ENCODE measurements around the gene GRK1. TPM values are rescaled to one million over a fixed set of nuclear protein-coding genes. Genes with fewer than 3 reads are reported as not detected.

Gene GRK1
- total RNA-seq, 3 donors from 2014 or later = not detected

DNA sequence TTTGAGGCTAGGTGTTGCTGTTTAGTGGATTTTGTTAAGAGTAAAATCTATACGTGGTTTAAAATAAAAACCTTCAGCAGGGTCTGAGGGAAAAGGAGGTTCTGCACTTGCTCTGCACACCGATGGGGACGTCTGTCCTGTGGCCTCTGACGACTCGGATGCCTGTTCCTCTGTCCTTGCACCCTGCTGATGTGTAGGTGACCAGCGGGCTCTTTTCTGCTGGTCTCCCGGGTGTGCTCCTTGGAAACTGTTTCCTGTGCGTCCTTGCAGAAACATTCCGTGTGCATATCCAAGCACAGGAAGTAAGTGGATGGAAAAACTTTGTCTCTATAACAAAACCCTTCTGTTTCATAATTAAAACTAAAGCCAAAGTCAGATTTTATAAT, 12.9 kb upstream of the GRK1 start:
- Histone ChIP-seq H3K27me3 (no peaks in the 10 kb centered on the region), H3K9me3 (no peaks in the 10 kb centered on the region), H3K27ac (no peak overlapping the region), H3K36me3 (no peaks in the 10 kb centered on the region), H3K4me1 (no peaks in the 10 kb centered on the region), H3K4me3 (no peak overlapping the region)
- intact Hi-C loops (cut with DNase I; ENCODE audit: low total_unique reads) = no loop called here
- TF ChIP-seq POLR2AphosphoS5 (IDR thresholded peaks at IDR 0.05) (no peak), POLR2A (IDR thresholded peaks at IDR 0.05) (no peak)
- TF ChIP-seq, protein P1, sequence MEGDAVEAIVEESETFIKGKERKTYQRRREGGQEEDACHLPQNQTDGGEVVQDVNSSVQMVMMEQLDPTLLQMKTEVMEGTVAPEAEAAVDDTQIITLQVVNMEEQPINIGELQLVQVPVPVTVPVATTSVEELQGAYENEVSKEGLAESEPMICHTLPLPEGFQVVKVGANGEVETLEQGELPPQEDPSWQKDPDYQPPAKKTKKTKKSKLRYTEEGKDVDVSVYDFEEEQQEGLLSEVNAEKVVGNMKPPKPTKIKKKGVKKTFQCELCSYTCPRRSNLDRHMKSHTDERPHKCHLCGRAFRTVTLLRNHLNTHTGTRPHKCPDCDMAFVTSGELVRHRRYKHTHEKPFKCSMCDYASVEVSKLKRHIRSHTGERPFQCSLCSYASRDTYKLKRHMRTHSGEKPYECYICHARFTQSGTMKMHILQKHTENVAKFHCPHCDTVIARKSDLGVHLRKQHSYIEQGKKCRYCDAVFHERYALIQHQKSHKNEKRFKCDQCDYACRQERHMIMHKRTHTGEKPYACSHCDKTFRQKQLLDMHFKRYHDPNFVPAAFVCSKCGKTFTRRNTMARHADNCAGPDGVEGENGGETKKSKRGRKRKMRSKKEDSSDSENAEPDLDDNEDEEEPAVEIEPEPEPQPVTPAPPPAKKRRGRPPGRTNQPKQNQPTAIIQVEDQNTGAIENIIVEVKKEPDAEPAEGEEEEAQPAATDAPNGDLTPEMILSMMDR (IDR thresholded peaks at IDR 0.05) = no peak
- no peak for DNase-seq (ENCODE audit: low spot score in 2 of 2)

DNA sequence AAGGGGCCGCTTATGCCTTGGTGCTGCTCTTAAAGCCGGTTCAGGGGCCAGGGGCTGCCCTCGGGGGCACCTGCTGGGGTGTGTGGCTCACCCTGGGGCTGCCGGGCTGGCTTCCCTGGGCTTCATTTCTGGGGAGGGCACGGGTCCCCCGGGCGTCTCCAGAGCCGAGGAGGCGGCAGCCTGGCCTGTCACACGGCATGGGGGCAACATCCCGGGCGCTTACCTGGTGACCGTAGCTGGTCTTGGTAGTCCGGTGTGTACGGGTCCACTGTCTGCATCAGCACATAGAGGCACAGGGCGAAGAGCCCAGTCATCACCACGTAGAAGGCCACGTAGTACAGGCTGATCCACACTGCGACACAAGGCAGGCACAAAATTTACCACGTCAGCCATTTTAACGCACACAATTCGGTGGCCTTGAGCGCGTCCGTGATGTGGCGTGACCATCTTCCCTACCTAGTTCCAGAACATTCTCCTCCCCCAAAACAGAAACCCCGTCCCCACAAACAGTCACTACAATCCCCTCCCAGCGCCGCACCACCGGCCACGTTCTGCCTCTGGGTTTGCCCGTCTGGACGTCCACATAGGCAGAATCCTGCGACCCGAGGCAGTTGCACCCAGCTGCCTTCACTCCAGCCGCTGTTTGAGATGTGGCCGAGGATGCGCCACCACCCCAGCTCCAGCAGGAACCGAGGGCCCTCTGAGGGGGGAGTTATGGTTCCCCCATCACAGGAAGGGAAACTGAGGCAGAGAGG, 12.3 kb upstream of the GRK1 start:
- Histone ChIP-seq H3K4me1 (no peaks in the 10 kb centered on the region), H3K36me3 (no peaks in the 10 kb centered on the region), H3K9me3 (no peaks in the 10 kb centered on the region), H3K4me3 (no peak overlapping the region), H3K27ac (no peak overlapping the region), H3K27me3 (no peaks in the 10 kb centered on the region)
- intact Hi-C loops (cut with DNase I; ENCODE audit: low total_unique reads) = no loop called here
- TF ChIP-seq, protein P1 (IDR thresholded peaks at IDR 0.05) = no peak
- TF ChIP-seq POLR2AphosphoS5 (IDR thresholded peaks at IDR 0.05) (no peak), POLR2A (IDR thresholded peaks at IDR 0.05) (no peak)
- DNase-seq (ENCODE audit: low spot score in 2 of 2) = peak in 1 of 2 donors; percentile 39

DNA sequence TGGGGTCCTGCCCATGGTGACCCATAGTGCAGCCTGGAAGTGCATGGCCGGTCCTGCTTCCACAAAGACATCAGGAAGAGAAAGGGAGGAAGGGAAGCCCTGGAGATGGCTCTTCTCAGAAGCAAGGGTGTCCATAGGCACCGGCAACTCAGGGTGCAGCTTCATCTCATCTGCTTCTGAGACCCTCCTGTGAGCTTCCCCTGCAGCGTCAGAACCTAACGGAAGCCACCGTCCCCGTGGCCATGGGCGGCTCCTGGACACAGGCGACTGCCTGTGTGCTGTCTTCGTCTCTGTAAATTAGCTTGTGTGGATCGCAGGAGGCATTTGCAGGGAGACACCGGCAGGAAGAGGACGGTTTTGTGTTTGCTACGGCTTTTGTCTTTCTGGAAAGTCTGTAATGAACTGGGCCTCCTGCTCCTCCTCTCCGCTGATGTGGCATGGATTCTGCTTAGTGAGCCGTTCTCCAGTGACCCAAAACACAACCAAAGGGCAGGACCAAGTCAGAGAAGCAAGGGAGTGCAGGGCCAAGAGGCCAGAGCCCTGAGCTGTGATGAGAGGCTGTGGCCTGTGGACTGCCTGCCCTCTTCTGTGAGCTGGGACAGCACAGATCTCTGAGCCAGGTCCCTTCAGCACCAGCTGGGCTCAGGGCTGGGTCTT, 11.5 kb upstream of the GRK1 start:
- TF ChIP-seq POLR2A (IDR thresholded peaks at IDR 0.05) (no peak), POLR2AphosphoS5 (IDR thresholded peaks at IDR 0.05) (no peak)
- TF ChIP-seq, protein P1 (IDR thresholded peaks at IDR 0.05) = no peak
- H3K27ac ChIP-seq = no peak overlapping the region
- H3K27me3 ChIP-seq = no peaks in the 10 kb centered on the region
- intact Hi-C loops (cut with DNase I; ENCODE audit: low total_unique reads) = no loop called here
- peak in 1 of 2 donors; percentile 7 for DNase-seq (ENCODE audit: low spot score in 2 of 2)
- H3K4me1 ChIP-seq = no peaks in the 10 kb centered on the region
- no peaks in the 10 kb centered on the region for H3K9me3 ChIP-seq
- H3K4me3 ChIP-seq = no peak overlapping the region
- no peaks in the 10 kb centered on the region for H3K36me3 ChIP-seq

DNA sequence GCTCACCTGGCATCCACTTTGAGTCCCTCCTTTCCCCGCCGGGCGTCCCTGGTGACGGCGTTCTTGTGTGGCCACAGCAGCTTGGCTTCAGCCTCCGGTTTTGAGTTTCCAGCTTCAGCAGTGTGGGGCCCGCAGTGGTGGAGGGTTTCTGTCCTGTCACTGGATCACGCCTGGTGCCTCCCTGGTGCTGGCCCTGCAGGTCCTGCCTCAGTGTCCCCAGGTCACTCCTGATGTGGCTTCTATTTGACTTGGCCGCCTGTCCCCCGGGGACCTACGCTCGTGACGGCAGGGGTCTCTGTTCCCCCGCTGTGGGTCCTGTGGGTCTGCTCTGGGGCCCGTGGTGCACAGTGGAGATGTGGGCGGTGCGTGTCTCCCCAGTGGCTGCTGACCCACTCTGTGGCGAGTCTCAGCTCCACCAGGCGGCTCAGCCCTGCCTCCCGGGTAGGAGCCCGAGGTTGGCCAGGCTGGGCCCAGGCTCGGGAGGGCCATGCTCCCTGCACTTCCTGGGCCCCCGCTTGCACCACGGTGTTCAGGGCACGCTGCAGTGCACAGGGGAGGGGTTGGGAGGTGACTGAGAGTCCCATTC, 10.9 kb upstream of the GRK1 start:
- no peak overlapping the region for H3K4me3 ChIP-seq
- no peak overlapping the region for H3K27ac ChIP-seq

More for the DNA sequence above, 10.9 kb upstream of the GRK1 start:
- peak in 1 of 2 donors; percentile 35 for DNase-seq (ENCODE audit: low spot score in 2 of 2)
- intact Hi-C loops (cut with DNase I; ENCODE audit: low total_unique reads) = no loop called here
- Histone ChIP-seq H3K27me3 (no peaks in the 10 kb centered on the region), H3K4me1 (no peaks in the 10 kb centered on the region), H3K36me3 (no peaks in the 10 kb centered on the region), H3K9me3 (peaks cover 0 to 4% of the 10 kb centered on the region in 2 donors)
- TF ChIP-seq POLR2A (IDR thresholded peaks at IDR 0.05) (no peak), POLR2AphosphoS5 (IDR thresholded peaks at IDR 0.05) (no peak)
- TF ChIP-seq, protein P1 (IDR thresholded peaks at IDR 0.05) = no peak

Measured in breast epithelium (tissue), 4 donors.